CD14-positive monocyte (primary cell): Measurements from ENCODE around the gene INO80B. TPM values are rescaled to one million over a fixed set of nuclear protein-coding genes. Genes with fewer than 3 reads are reported as not detected.

Experiments used
- DNase-seq, 3 donors: peaks; one replicate each; pipeline ENCODE4 v3.0.0-alpha.2; 2011 to 2022
- H2AFZ ChIP-seq: 2 replicates; pipeline ENCODE4 v1.6.0; 2012; ENCODE audit warnings: mild to moderate bottlenecking, low read depth, low read length, inconsistent platforms; ENCODE audit not compliant: insufficient read depth, poor library complexity, severe bottlenecking
- H3K27ac ChIP-seq, 2 donors: 1 replicate in 1 of 2; 2 replicates in 1 of 2; pipeline ENCODE4 v1.5.1; 2012 to 2013; ENCODE audit warnings: low read length in 2 of 2, control low read depth in 1 of 2, inconsistent platforms in 1 of 2, low read depth in 1 of 2, mild to moderate bottlenecking in 1 of 2
- H3K27me3 ChIP-seq, 2 donors: one replicate each; pipeline versions ENCODE4 v1.6.0 to v1.6.1; 2011 to 2013; ENCODE audit warnings: low read length in 2 of 2; ENCODE audit not compliant: control insufficient read depth in 2 of 2, insufficient read depth in 2 of 2
- H3K36me3 ChIP-seq, 2 donors: replicated peaks in 1 of 2; 1 replicate in 1 of 2; 2 replicates in 1 of 2; pipeline versions ENCODE4 v1.5.1 to v1.6.1; 2012 to 2013; ENCODE audit warnings: low read length in 2 of 2, control low read depth in 1 of 2, inconsistent platforms in 1 of 2, mild to moderate bottlenecking in 1 of 2; ENCODE audit not compliant: insufficient read depth in 2 of 2, control insufficient read depth in 1 of 2
- H3K4me1 ChIP-seq, 2 donors: 1 replicate in 1 of 2; 2 replicates in 1 of 2; pipeline versions ENCODE4 v1.5.1 to v1.6.1; 2012 to 2013; ENCODE audit warnings: low read length in 2 of 2, control low read depth in 1 of 2, inconsistent platforms in 1 of 2, mild to moderate bottlenecking in 1 of 2, moderate library complexity in 1 of 2; ENCODE audit not compliant: insufficient read depth in 2 of 2, control insufficient read depth in 1 of 2
- H3K4me2 ChIP-seq: replicated peaks from 2 replicates; pipeline ENCODE3; 2012; ENCODE audit warnings: low read length, moderate library complexity, mild to moderate bottlenecking; ENCODE audit not compliant: poor library complexity, severe bottlenecking; ENCODE audit errors: extremely low read depth
- H3K4me3 ChIP-seq, 3 experiments: fragments of 200-600 bp in 1 of 3; sonication (generic) in 1 of 3; replicated peaks in 1 of 3; 1 replicate in 2 of 3; 2 replicates in 1 of 3; pipeline ENCODE4 v1.5.1; 2011 to 2013; ENCODE audit warnings: low read length in 3 of 3, mild to moderate bottlenecking in 3 of 3, control low read depth in 2 of 3, low read depth in 2 of 3, inconsistent platforms in 1 of 3, moderate library complexity in 1 of 3
- H3K79me2 ChIP-seq: 2 replicates; pipeline ENCODE4 v1.6.0; 2012; ENCODE audit warnings: mild to moderate bottlenecking, control low read depth, inconsistent platforms, low read length, moderate library complexity; ENCODE audit not compliant: insufficient read depth
- H3K9ac ChIP-seq: 2 replicates; pipeline ENCODE4 v1.6.0; 2017; ENCODE audit warnings: low read length, mild to moderate bottlenecking; ENCODE audit not compliant: insufficient read depth, poor library complexity, severe bottlenecking
- H3K9me3 ChIP-seq, 2 donors: replicated peaks in 1 of 2; 1 replicate in 1 of 2; 2 replicates in 1 of 2; pipeline versions ENCODE4 v1.5.1 to v1.6.1; 2012 to 2013; ENCODE audit warnings: low read length in 2 of 2, control low read depth in 1 of 2; ENCODE audit not compliant: control insufficient read depth in 1 of 2, insufficient read depth in 1 of 2
- H4K20me1 ChIP-seq: 2 replicates; pipeline ENCODE4 v1.6.0; 2012; ENCODE audit warnings: mild to moderate bottlenecking, low read length, control low read depth, moderate library complexity; ENCODE audit not compliant: insufficient read depth
- H3K27ac Mint-ChIP-seq, 7 donors: one replicate each; pipeline ENCODE4 v1.8.0; 2020; ENCODE audit warnings: mild to moderate bottlenecking in 7 of 7, mixed read lengths in 7 of 7, moderate library complexity in 6 of 7, inconsistent platforms in 2 of 7
- H3K27me3 Mint-ChIP-seq, 3 donors: one replicate each; pipeline ENCODE4 v1.8.0; 2021 to 2022; ENCODE audit warnings: low read depth in 3 of 3, mild to moderate bottlenecking in 3 of 3, mixed read lengths in 3 of 3, moderate library complexity in 3 of 3, inconsistent platforms in 1 of 3
- H3K36me3 Mint-ChIP-seq, 2 donors: one replicate each; pipeline ENCODE4 v1.8.0; 2020; ENCODE audit warnings: mixed read lengths in 2 of 2, inconsistent platforms in 1 of 2, mild to moderate bottlenecking in 1 of 2
- H3K4me1 Mint-ChIP-seq: one replicate; pipeline ENCODE4 v1.8.0; 2020; ENCODE audit warnings: mild to moderate bottlenecking, mixed read lengths
- H3K4me3 Mint-ChIP-seq, 2 donors: one replicate each; pipeline ENCODE4 v1.8.0; 2020; ENCODE audit warnings: mild to moderate bottlenecking in 2 of 2, mixed read lengths in 2 of 2, moderate library complexity in 1 of 2
- H3K9me3 Mint-ChIP-seq, 7 donors: one replicate each; pipeline ENCODE4 v1.8.0; 2020 to 2022; ENCODE audit warnings: mixed read lengths in 7 of 7, mild to moderate bottlenecking in 6 of 7, moderate library complexity in 6 of 7, inconsistent platforms in 2 of 7
- WGBS: methylation state at CpG from one replicate; pipeline ENCODE4 v1.1.5; 2013; ENCODE audit warnings: missing lambda C conversion rate; ENCODE audit not compliant: insufficient coverage; 5-methylcytosine and 5-hydroxymethylcytosine counted together
- intact Hi-C, 2 donors: fragments of 100-400 bp; cut with micrococcal nuclease; formaldehyde crosslinking; loops; one replicate each; pipeline versions ENCODE4 v1.15.0 to v1.15.1; 2023
- polyA plus RNA-seq, 3 donors: library from polyadenylated mRNA; depleted of rRNA in 1 of 3; unstranded in 2 of 3; stranded (reverse) in 1 of 3; fragments of 300-500 nt in 2 of 3; fragments of >200 nt in 1 of 3; fragmentation: Illumina TruSeq in 2 of 3; gene quantifications; 1 replicate in 2 of 3; 2 replicates in 1 of 3; pipeline ENCODE4 v1.2.3, GENCODE V29; 2012 to 2021
- TF ChIP-seq, protein P1 (sequence below): fragments of 200-600 bp; IDR thresholded peaks from one replicate; pipeline ENCODE4 v1.8.0; 2022; ENCODE audit warnings: antibody characterized with exemption, mild to moderate bottlenecking

INO80B gene
- polyA plus RNA-seq, 3 donors = 4.8 to 48.7 (median 4.8) TPM

DNA sequence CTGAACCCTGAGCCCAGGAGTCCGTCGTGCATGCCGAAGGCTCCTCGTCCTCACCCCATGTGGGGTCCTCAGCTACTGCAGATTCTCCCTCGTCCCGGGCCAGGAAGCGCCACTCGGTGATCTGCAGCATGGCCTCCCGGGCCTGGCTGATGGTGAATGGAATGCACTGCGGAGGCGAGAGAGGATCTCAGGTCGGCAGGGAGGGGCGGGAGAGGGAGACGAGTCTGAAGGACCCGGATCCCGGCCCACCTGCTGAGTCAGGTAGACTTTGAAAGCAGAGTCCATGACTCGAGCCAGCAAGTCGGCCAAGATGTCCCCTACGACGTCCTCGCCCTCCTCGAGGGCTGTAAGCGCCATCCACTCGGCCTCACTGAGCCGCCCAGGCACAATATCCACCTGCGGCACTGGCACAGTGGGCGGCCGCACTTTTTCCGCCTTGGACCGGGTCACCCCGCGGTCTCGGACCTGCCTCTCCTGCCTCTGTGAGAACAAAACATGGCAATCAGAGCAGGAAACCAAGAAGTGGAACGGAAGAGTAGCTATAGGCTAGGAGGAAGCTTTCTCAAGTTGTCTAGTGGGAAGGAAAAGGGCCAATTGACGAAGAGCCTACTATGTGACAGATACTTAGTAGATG is 39.0 kb upstream of the INO80B start:
- peaks cover 0 to 19% of the 10 kb centered on the region in 2 donors for H3K27me3 ChIP-seq
- Mint-ChIP-seq H3K27ac (peak overlapping the region in 1 of 7 donors; percentile 63), H3K9me3 (peaks cover 0 to 4% (median 0%) of the 10 kb centered on the region in 7 donors), H3K4me3 (peak overlapping the region; percentile 85 to 92), H3K27me3 (peaks cover 13 to 25% (median 20%) of the 10 kb centered on the region in 3 donors), H3K36me3 (no peaks in the 10 kb centered on the region), H3K4me1 (peaks cover 48% of the 10 kb centered on the region)
- TF ChIP-seq, protein P1, sequence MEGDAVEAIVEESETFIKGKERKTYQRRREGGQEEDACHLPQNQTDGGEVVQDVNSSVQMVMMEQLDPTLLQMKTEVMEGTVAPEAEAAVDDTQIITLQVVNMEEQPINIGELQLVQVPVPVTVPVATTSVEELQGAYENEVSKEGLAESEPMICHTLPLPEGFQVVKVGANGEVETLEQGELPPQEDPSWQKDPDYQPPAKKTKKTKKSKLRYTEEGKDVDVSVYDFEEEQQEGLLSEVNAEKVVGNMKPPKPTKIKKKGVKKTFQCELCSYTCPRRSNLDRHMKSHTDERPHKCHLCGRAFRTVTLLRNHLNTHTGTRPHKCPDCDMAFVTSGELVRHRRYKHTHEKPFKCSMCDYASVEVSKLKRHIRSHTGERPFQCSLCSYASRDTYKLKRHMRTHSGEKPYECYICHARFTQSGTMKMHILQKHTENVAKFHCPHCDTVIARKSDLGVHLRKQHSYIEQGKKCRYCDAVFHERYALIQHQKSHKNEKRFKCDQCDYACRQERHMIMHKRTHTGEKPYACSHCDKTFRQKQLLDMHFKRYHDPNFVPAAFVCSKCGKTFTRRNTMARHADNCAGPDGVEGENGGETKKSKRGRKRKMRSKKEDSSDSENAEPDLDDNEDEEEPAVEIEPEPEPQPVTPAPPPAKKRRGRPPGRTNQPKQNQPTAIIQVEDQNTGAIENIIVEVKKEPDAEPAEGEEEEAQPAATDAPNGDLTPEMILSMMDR = no peak
- peaks cover 47 to 52% of the 10 kb centered on the region in 2 donors for H3K4me1 ChIP-seq
- DNase-seq = no peak
- peak overlapping the region; percentile 33 to 75 (median 54) for H3K4me3 ChIP-seq
- WGBS = 45% methylated on average over 29 of the region's 35 CpGs
- H2AFZ ChIP-seq = peak overlapping the region; percentile 84
- H3K27ac ChIP-seq = no peak overlapping the region
- peak overlapping the region; percentile 55 for H3K9ac ChIP-seq
- peak overlapping the region; percentile 91 for H3K4me2 ChIP-seq
- H4K20me1 ChIP-seq = no peaks in the 10 kb centered on the region
- no peaks in the 10 kb centered on the region for H3K36me3 ChIP-seq
- H3K9me3 ChIP-seq = no peaks in the 10 kb centered on the region
- intact Hi-C loops = no loop called here
- no peaks in the 10 kb centered on the region for H3K79me2 ChIP-seq

DNA sequence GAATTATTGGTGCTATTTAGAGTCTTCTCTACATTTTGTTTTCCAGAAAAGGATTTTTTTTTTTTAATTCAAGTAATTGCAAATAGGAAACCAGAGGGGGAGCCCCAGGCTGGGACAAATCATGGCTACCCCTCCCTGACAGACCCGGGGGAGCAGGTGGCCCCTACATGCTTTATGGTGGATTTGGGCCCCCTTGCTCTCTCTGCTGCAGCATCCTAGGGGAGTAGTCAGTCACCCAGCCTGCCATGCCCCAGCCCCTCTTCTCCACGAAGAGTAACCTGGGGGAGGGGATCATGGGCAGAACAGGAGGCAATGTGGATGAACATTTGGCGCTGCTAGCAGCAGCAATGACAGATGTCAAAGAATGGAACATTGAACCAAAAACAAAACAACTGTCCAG is 38.1 kb upstream of the INO80B start:
- H3K27me3 Mint-ChIP-seq = peaks cover 13 to 25% (median 20%) of the 10 kb centered on the region in 3 donors
- peaks cover 52 to 61% of the 10 kb centered on the region in 2 donors for H3K4me1 ChIP-seq
- H4K20me1 ChIP-seq = no peaks in the 10 kb centered on the region
- TF ChIP-seq, protein P1 = no peak
- H3K4me3 ChIP-seq = no peak overlapping the region
- DNase-seq = no peak
- no peaks in the 10 kb centered on the region for H3K36me3 Mint-ChIP-seq
- no peak overlapping the region for H2AFZ ChIP-seq
- peaks cover 53% of the 10 kb centered on the region for H3K4me1 Mint-ChIP-seq
- H3K9me3 ChIP-seq = no peaks in the 10 kb centered on the region
- H3K36me3 ChIP-seq = no peaks in the 10 kb centered on the region
- H3K79me2 ChIP-seq = no peaks in the 10 kb centered on the region
- H3K27ac ChIP-seq = no peak overlapping the region
- WGBS = 17% methylated on average over 1 of the region's 3 CpGs
- peaks cover 0 to 4% (median 0%) of the 10 kb centered on the region in 7 donors for H3K9me3 Mint-ChIP-seq
- peak overlapping the region in 1 of 2 donors; percentile 15 for H3K4me3 Mint-ChIP-seq
- peaks cover 0 to 19% of the 10 kb centered on the region in 2 donors for H3K27me3 ChIP-seq
- H3K27ac Mint-ChIP-seq = no peak overlapping the region
- no peak overlapping the region for H3K4me2 ChIP-seq
- no peak overlapping the region for H3K9ac ChIP-seq
- intact Hi-C loops = no loop called here
